HG03159 (cell line): ENCODE results near the gene RBM5.

Source experiments
- ATAC-seq: cut with Tn5 transposase; IDR thresholded peaks from one replicate; pipeline ENCODE4 v1.9.1; 2021; ENCODE audit warnings: mild to moderate bottlenecking, moderate library complexity; ENCODE audit not compliant: unreplicated experiment

RBM5 gene

DNA sequence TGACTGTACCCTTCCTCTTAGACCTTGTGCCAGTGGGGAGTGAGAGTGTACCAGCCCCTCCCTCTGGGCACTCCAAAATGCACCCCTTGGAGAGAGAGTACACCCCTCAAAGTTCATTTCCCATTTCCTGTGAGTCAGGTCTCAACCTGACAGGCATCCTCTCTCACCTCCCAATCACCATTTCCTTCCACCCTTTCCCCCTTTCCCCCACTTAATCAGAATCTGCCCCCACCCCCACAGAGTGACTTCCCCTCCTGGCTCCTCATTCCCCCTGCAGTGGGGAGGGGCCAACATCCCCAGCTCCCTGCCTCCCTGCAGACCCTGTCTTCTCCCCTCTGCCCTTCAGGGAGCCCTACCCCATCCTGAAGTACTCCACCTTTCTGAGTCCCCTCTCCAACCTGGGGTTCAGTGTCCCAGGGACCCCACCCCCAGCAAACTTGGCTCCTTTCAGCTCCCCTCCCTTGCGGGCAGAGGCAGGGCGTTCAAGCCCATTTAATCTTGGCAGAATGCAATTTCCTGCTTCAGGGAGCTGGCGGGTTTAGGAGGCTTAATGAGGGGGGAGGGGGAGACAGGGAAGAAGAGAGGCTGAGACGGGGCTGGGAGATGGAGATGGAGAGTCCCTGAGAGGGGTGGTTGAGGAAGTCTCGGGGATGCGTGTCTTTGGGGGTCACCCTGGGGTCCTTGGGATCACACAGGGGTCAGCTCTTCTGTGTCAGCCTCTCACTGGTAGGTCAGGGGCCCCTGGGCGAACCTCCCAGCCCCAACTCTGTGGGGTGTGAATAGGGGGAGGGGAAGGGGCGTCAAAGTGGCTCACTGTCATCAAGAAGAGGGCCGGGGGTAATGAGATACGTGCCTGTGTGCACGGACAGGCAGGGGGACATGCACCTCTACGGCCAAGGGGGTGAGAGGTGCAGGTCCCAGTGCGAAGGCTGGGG lies 49.8 kb downstream of the RBM5 start:
- ATAC-seq, result no peak

DNA sequence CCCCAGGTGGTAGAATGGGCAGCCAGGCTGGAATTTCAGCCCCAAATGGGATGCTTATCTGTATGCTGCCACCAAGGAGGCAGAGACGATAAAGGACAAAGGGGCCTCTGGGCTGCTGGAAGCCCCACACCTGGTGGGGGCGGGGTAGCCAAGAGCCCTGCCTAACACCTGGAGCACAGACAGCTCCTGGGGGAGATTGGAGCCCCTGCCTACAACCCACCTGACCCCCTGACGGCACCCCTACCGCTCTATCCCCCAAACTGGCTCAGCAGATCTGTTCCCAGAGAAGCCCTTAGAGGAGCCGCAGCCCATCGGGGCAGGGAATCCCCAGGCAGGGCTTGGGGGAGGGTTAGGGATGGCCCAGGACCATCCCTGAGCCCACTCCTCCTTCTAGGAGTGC lies 50.6 kb downstream of the RBM5 start:
- ATAC-seq, result no peak

GRCh38 chr3:50139718-50140423 lies 51.2 kb downstream of the RBM5 start:
- ATAC-seq, result no peak

- no peak for ATAC-seq
Observed at GRCh38 chr3:50140990-50141389, 52.3 kb downstream of the RBM5 start.

DNA sequence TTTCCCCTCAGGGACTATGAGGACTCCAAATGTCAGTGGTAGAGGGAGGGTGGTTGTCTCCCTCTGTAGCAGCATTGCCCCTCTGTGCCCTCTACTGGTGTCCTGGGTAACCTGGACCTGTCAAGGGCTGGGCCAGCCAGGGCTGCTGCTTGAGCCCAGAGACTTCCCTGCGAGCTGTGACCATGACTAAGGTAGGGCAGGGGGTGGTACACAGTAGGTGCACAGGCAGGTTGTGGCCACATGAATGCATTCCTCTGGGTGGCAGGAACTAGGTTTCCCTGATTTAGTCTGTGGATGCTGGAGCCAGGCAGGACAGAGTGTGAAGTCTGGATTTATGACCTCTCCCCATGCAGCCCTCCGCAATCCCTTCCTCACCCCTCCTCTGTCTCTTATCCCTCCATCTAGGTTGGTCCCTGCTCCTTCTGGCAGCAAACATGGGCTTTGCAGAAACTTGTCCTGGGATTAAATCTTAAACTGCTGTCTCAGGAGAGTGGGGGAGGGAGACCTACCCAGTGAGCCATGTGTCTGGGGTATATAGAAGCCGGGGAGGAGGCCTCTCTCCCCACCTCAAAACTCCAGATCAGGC lies 57.7 kb downstream of the RBM5 start:
- no peak for ATAC-seq

DNA sequence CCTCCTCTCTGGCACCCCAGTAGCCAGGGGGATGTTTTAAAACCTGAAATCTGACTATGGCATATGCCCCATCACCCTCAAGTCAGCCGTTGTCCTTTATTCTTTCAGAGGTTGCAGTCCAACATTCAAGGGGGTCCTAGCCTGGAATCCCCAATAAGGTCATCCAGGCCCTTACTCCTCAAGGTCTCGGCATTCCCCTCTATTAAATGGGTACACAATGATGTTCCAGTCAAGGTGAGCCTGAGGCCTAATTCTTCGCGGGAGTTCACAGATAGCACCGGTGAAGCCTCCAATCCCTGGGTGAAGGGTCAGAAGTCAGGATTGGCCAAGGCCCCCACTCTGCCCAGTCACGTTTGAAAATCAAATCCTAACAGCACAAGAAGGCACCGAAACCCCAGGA lies 58.3 kb downstream of the RBM5 start:
- ATAC-seq, result no peak

GRCh38 chr3:50147447-50147846 lies 58.7 kb downstream of the RBM5 start:
- no peak for ATAC-seq

DNA sequence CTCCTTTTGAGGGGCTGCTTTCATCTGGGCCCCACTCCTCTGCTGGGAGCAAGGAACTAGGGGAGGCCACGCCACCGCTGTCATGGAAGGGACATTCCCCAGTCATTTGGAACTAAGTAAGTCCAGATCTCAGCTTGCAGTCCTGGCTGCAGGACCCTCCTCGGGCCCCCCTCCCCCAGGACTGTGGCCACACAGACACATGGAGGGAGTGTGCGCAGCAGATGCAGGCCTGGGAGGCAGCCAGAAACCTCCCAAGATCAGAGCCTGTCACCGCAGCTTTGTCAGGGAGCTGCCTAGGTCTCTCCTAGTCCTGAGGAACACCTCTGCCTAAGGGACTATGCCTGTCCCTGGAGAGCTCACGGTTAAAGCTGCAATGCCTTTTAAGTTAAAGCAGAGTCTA lies 59.1 kb downstream of the RBM5 start:
- ATAC-seq, result no peak

DNA sequence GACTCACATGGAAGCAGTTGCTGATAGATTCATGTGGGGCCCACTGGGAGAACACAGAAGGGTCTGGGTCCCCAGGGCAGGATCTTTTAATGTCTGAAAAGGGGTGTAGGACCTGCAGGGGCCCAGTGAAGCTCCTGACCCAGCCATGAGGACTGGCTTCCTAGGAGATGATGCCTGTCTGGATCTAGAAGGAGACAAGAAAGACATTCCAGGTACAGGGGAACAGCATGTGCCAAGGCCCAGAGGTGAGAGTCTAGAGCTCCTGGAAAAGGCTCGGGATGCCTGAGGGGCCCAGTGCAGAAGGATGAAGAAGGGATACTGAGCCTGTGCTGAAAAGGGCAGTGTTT lies 61.7 kb downstream of the RBM5 start:
- no peak for ATAC-seq

DNA sequence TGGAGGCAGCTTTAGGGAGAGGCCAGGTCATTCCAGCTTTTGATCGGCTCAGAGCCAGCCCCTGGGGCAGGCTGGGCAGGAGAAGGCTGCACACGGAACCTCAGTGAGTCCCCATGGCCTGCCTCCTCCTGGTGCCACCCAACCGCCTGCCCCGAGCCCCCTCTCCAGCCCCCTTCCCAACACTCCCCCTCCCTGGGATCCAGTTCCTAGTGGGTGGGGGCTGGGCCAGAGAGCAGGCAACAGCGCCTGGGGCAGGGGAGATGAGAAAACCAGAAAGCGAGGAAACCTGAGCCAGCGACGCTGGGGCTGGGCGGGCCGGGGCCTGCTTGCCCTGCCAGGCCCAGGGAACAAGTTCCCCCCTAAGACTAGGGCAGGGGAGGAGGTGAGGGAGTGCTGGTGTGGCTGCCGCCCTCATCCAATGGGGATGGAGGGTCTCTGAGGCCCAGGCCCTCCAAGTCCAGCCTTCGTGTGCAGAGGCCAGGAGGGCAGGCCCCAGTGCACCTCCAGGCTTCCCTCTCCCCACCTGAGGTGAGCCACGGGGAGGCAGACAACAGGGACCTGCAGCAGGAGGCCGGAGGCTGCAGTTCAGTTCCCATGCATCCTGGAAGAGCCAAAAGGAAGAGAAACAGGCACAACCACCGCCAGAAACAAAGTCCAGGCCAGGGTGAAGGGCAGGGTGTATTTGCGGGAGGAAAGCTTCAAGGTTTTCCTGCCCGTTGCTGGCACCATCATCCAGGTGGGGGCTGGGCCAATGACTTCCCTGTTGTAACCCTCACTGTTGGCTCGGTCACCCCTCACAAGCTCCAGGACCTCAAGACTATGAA lies 62.4 kb downstream of the RBM5 start:
- no peak for ATAC-seq

DNA sequence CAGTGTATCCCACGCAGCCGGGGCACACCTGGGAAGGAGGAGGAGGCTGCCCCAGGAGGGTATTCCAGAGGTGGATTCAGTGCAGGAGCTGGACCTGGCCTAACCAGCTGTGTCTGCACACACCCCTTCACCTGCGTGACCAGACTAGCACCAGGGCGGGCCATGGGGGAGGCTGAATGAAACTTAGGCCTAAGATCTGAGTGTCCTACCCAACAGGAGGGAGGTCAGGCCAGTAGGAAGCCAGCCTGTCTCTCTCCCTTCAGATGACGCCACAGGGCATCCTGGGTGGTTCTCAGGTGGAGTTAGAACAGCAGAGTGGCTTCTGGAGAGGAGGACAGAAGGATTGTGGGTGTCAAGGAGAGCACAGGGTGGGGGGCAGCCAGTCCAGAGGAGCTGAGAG lies 63.0 kb downstream of the RBM5 start:
- no peak for ATAC-seq

DNA sequence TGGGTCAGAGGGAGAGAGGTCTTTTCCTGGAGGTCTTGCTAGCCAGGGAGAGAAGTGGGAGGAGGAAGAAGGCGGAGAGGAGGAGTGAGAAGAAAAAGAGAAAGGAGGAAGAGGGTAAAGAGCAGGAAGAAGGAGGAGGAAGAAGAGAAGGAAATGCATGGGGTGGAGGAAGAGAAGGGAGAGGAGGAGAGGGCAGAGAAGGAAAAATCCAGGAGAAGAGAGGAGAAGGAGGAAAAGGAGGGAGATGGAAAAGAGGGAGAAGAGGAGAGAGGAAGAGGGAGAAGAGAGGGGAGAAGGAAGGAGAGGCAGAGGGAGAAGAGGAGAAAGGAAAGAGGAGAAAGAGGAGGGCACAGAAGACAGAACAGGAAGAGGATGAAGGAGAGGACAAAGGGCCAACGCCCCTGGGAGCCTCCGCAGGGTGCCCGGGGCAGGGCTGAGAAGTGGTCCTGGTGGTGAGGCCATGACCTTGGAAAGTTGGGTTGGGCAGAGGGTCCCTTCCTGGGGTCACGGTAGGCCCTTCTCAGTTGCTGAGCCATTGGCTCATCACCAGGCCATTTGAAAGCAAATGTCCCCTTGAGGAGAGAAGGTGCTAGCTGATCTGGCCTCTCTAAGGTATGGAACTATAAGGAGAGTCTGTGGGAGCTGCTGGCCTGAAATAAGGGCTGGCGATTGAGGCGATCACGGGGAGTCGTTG lies 65.2 kb downstream of the RBM5 start:
- ATAC-seq, result no peak

DNA sequence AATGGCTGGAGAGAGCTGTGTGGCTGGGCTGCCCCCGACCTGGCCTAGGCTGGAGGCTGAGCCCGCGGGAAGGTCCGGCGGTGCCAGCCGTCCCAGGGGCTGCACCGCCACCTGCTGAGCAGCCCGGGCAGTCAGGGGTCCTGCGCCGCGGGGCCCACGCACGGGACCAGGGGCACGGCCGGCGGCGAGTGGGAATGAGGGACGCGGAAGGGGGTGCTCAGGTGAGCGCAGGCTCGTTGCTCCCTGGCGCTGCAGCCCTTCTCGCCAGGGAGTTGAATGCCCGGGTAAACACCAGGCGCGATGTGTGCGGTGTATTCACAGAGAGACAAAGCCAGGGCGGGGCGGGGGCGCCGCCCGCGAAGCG lies 65.7 kb downstream of the RBM5 start:
- peak; percentile 26 for ATAC-seq

- peak; percentile 66 for ATAC-seq
Observed at GRCh38 chr3:50154840-50155490, 66.2 kb downstream of the RBM5 start, which contains the start of gene SEMA3F. SEMA3F (plus strand) TSS chr3:50155324; CDS start chr3:50159623, 4,299 bp downstream.

DNA sequence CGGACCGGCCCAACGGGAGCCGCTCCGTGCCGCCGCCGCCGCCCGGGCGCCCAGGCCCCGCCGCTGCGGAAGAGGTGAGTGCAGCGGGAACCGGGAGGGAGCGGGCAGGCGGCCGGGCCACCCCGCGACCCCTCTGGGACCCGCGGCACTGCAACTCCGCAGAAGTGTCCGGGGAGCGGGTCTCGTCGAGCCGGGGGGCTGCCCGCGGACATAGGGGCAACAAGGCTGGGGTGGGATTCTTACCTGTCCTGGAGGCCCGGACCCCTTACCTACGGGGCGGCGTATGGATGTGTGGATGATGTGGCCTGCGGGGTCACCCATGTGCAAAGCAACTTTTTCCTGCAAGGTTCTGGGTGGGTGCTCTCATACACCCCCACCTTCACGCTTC lies 66.8 kb downstream of the RBM5 start:
- ATAC-seq, result no peak

GRCh38 chr3:50155891-50156290 lies 67.2 kb downstream of the RBM5 start:
- no peak for ATAC-seq

- no peak for ATAC-seq
Observed at GRCh38 chr3:50156549-50157493, 68.1 kb downstream of the RBM5 start.

DNA sequence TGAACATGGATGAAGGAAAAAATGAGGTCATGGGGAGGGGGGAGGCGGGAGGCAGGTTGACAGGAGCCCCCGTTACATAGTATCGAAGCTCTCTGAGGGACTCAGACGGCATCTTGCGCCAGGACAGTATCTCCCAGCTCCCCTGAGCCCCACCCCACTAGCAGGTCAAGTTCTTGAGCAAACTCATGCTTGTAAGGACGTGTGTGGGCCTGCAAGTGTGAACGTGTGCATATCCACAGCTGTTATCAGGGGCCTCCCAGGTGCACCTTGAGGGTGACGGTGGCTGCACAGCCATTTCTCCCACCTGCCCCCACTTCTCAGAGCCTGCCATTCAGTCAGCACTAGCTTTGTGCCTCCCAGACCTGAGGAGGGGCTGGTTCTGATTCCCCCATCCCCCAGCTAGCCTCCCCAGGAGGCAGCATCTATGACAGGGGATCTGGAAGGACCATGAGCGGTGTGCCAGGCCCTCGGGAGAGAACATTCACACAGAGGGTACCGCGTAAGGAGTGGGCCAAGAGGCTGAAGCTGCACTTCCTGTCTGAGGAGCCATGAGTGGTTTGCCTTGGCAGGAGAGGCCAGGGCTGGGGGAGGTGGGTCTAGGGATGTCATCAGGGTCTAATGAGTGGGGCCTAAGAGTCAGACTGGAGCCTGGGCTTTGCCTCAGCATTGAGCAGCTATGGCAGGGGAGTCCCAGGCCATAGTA lies 69.3 kb downstream of the RBM5 start:
- no peak for ATAC-seq
